ENCODE measurements around the gene GATD1. TPM values are rescaled to one million over a fixed set of nuclear protein-coding genes. Genes with fewer than 3 reads are reported as not detected.

Gene GATD1
- total and polyA plus RNA-seq, 9 of the 15 experiments (the other 6 are each of a cell fraction or from before 2014, with no cell fraction given): 2.8 to 144 (median 36.9) TPM

DNA sequence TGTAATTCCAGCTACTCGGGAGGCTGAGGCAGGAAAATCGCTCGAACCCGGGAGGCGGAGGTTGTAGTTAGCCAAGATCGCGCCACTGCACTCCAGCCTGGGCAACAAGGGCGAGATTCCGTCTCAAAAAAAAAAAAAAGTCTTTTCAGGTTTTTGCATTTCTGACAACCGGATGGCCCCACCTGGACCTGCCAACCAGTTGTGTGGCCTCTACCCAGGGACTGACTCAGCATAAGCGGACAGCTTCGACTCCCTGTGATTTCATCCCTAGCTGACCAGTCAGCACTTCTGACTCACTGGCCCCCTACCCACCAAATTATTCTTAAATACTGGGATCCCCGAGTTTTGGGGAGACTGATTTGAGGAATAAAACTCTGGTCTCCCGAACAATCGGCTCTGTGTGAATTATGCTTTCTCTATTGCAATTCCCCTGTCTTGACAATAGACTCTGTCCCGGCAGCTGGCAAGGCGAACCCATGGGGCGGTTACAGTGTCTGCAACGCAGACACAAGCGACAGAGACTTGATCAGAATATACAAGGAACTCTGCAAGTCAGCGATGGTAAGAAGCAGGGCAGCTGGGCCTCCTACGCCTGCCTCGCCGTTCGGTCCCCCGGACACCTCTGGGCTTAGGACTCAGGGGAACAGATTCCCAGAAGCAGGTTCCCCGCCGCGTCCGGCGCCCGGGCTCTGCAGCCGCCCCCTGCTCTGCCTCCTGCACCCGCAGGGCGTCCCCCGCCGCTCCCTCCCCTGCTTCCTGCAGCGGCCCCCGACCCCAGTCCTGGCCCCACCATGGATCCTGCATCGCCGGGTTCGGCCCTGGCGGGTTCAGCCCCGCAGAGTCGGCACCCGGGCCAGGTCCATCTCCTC is 30.8 kb downstream of the GATD1 start (continued):
- TF ChIP-seq NR2C2 (CRISPR knock-in tag; IDR thresholded peaks at IDR 0.05) (no peak), NR2C2 (tag; IDR thresholded peaks at IDR 0.05) (no peak; the same call in 1 of the 2 replicates), RBM34 (IDR thresholded peaks at IDR 0.05; ENCODE audit: borderline replicate concordance, insufficient read depth, low read length) (0 out of 2 replicates have a peak, but pooled peaks have one; percentile 59), ZNF584 (CRISPR knock-in tag; IDR thresholded peaks at IDR 0.05; ENCODE audit: low read depth) (no peak), TGIF2 (CRISPR knock-in tag; IDR thresholded peaks at IDR 0.05) (0 out of 2 replicates have a peak, but pooled peaks have one; percentile 38)

DNA sequence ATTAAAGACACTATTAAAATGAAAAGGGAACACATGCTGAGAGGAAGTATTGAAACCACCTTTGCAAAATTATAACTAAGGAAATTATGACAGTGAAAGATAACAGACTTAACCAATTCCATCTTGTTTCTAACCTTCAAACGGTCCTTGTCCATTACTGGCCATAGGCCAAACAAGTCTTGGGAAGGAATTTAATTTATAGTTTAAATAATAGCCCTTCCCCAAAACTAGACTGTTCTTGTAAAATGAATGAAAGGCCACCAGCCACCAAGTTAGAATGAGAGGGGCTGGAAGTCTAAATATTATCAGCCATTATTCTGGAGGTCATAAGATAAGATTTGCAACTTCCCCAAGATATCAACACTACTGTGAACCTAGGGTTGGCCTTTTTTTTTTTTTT is 31.9 kb downstream of the GATD1 start:
- 5% methylated on average over 1 of the region's 1 CpG for WGBS (ENCODE audit: insufficient coverage, low coverage, missing lambda C conversion rate)
- BruUV-seq (replicated peaks): no TSS peak
- ATAC-seq (no peak), FAIRE-seq (no peak), DNase-seq (ENCODE audit: extremely low read depth in 1 of 4, low spot score in 3 of 4) (no peak)
- intact Hi-C loops (cut with micrococcal nuclease) (no loop called here), in situ Hi-C loops (cut with MboI) (no loop called here)
- Histone ChIP-seq H3K9me3 (replicated peaks; ENCODE audit: control insufficient read depth, insufficient read depth, low read depth, low read length) (no peaks in the 10 kb centered on the region), H3K4me2 (ENCODE audit: insufficient read depth, low read length) (no peak overlapping the region), H3K36me3 (ENCODE audit: control insufficient read depth, insufficient read depth, low read length) (peaks cover 18% of the 10 kb centered on the region), H2AFZ (ENCODE audit: low read depth, low read length) (no peak overlapping the region), H3K79me2 (ENCODE audit: control insufficient read depth, insufficient read depth, low read length) (peaks cover 33% of the 10 kb centered on the region), H3K9ac (ENCODE audit: insufficient read depth in 1 of 2, low read depth in 2 of 2, low read length in 2 of 2) (no peak overlapping the region), H3K4me3 (no peak overlapping the region), H3K27me3 (ENCODE audit: control insufficient read depth in 2 of 2, insufficient read depth in 2 of 2, low read length in 2 of 2) (no peaks in the 10 kb centered on the region), H3K9me1 (ENCODE audit: control insufficient read depth, insufficient read depth, low read length) (peaks cover 3% of the 10 kb centered on the region), H3K27ac (ENCODE audit: extremely low read depth, low read depth, low read length) (peak overlapping the region; percentile 45; the same call in 1 of the 3 replicates), H3K4me1 (replicated peaks in 1 of 2; ENCODE audit: control insufficient read depth in 2 of 2, insufficient read depth in 2 of 2, low read length in 2 of 2) (peaks cover 27 to 55% of the 10 kb centered on the region in 2 experiments), H4K20me1 (replicated peaks; ENCODE audit: control insufficient read depth, insufficient read depth, low read length) (peaks cover 13% of the 10 kb centered on the region; the same call in 1 of the 2 replicates)
- ChIA-PET POLR2A (interaction anchor here (0.5 to 7.4 kb wide), 3 partner anchors 15 to 42 kb away, joined by 3 to 88 read pairs (median 3); no protein-coding TSS in a partner anchor), CTCF (ENCODE audit: low intra/inter-chr PET ratio) (no interaction called here)
- no peak for TF ChIP-seq FIP1L1 (IDR thresholded peaks at IDR 0.05; ENCODE audit: low read depth, low read length, poor library complexity, severe bottlenecking)
- TF ChIP-seq NFIC (IDR thresholded peaks at IDR 0.05): peak; percentile 77
- TF ChIP-seq ZNF384 (IDR thresholded peaks at IDR 0.05; ENCODE audit: low read depth, low read length): peak; percentile 35; the same call in 1 of the 2 replicates
- TF ChIP-seq, protein P1, sequence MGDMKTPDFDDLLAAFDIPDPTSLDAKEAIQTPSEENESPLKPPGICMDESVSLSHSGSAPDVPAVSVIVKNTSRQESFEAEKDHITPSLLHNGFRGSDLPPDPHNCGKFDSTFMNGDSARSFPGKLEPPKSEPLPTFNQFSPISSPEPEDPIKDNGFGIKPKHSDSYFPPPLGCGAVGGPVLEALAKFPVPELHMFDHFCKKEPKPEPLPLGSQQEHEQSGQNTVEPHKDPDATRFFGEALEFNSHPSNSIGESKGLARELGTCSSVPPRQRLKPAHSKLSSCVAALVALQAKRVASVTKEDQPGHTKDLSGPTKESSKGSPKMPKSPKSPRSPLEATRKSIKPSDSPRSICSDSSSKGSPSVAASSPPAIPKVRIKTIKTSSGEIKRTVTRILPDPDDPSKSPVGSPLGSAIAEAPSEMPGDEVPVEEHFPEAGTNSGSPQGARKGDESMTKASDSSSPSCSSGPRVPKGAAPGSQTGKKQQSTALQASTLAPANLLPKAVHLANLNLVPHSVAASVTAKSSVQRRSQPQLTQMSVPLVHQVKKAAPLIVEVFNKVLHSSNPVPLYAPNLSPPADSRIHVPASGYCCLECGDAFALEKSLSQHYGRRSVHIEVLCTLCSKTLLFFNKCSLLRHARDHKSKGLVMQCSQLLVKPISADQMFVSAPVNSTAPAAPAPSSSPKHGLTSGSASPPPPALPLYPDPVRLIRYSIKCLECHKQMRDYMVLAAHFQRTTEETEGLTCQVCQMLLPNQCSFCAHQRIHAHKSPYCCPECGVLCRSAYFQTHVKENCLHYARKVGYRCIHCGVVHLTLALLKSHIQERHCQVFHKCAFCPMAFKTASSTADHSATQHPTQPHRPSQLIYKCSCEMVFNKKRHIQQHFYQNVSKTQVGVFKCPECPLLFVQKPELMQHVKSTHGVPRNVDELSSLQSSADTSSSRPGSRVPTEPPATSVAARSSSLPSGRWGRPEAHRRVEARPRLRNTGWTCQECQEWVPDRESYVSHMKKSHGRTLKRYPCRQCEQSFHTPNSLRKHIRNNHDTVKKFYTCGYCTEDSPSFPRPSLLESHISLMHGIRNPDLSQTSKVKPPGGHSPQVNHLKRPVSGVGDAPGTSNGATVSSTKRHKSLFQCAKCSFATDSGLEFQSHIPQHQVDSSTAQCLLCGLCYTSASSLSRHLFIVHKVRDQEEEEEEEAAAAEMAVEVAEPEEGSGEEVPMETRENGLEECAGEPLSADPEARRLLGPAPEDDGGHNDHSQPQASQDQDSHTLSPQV (IDR thresholded peaks at IDR 0.05): peak; percentile 62
- 0 out of 2 replicates have a peak, but pooled peaks have one; percentile 31 for TF ChIP-seq SP1 (CRISPR knock-in tag; IDR thresholded peaks at IDR 0.05)
- no peak for TF ChIP-seq ARID2 (IDR thresholded peaks at IDR 0.05)
- no peak for TF ChIP-seq NR2C1 (IDR thresholded peaks at IDR 0.05)
- peak; percentile 17; the same call in 1 of the 2 replicates for TF ChIP-seq NR2C1 (tag; IDR thresholded peaks at IDR 0.05)
- no peak for TF ChIP-seq MYBL2 (IDR thresholded peaks at IDR 0.05; ENCODE audit: low read depth)
- TF ChIP-seq MYBL2 (CRISPR knock-in tag; IDR thresholded peaks at IDR 0.05; ENCODE audit: borderline replicate concordance): no peak

Data from K562 (cell line).